ENCODE measurements around the gene LCMT2. TPM values are rescaled to one million over a fixed set of nuclear protein-coding genes. Genes with fewer than 3 reads are reported as not detected.

Gene LCMT2
- 8.7 and 10.7 TPM in 2 replicates for polyA plus RNA-seq (2011; rRNA removed)
- 9.1 and 12.0 TPM in 2 replicates for polyA minus RNA-seq (2011; rRNA and poly(A)+ RNA removed)

GRCh38 chr15:43329960-43330779 is at the start of gene LCMT2:
LCMT2 (minus strand) TSS chr15:43330573; CDS start chr15:43330489, 84 bp downstream.
- ChIA-PET CTCF (interaction anchor here (1.1 kb wide), 1 partner anchor 45 kb away, joined by 4 read pairs; no protein-coding TSS in a partner anchor), POLR2A (no interaction called here)
- H3K36me3 ChIP-seq (ENCODE audit: control insufficient read depth, insufficient read depth, low read length): no peaks in the 10 kb centered on the region
- peak within 1 kb of the TSS; percentile 71 for H3K4me3 ChIP-seq (ENCODE audit: low read depth, low read length)
- H3K27me3 ChIP-seq (ENCODE audit: control insufficient read depth, insufficient read depth, low read length): no peaks in the 10 kb centered on the region
- peak; percentile 67 for DNase-seq (ENCODE audit: low read depth)
- no peak for TF ChIP-seq CTCF (IDR thresholded peaks at IDR 0.05; ENCODE audit: insufficient read depth, low read depth, low read length)

GRCh38 chr15:43378601-43379000 is 48.2 kb upstream of the LCMT2 start:
- ChIA-PET POLR2A (interaction anchor here (0.6 kb wide), 1 partner anchor 371 kb away, joined by 4 read pairs; no protein-coding TSS in a partner anchor), CTCF (interaction anchor here (0.6 to 0.8 kb wide), 2 partner anchors 11 to 955 kb away, joined by 3 read pairs; no protein-coding TSS in a partner anchor)
- no peak for TF ChIP-seq CTCF (IDR thresholded peaks at IDR 0.05; ENCODE audit: insufficient read depth, low read depth, low read length)
- H3K27me3 ChIP-seq (ENCODE audit: control insufficient read depth, insufficient read depth, low read length): no peaks in the 10 kb centered on the region
- H3K36me3 ChIP-seq (ENCODE audit: control insufficient read depth, insufficient read depth, low read length): peaks cover 5% of the 10 kb centered on the region; the same call in 1 of the 2 replicates
- H3K4me3 ChIP-seq (ENCODE audit: low read depth, low read length): no peak overlapping the region
- no peak for DNase-seq (ENCODE audit: low read depth)

- ChIA-PET POLR2A (interaction anchor here (0.6 kb wide), 1 partner anchor 10 kb away, joined by 16 read pairs; no protein-coding TSS in a partner anchor), CTCF (interaction anchor here (0.7 to 1.8 kb wide), 10 partner anchors 11 to 29 kb away, joined by 3 to 10 read pairs (median 4); no protein-coding TSS in a partner anchor)
- Histone ChIP-seq H3K27me3 (ENCODE audit: control insufficient read depth, insufficient read depth, low read length) (no peaks in the 10 kb centered on the region), H3K36me3 (ENCODE audit: control insufficient read depth, insufficient read depth, low read length) (peaks cover 5% of the 10 kb centered on the region; the same call in 1 of the 2 replicates), H3K4me3 (ENCODE audit: low read depth, low read length) (no peak overlapping the region)
- DNase-seq (ENCODE audit: low read depth): no peak
- peak; percentile 87 for TF ChIP-seq CTCF (IDR thresholded peaks at IDR 0.05; ENCODE audit: insufficient read depth, low read depth, low read length)
These were observed 45.8 kb upstream of the LCMT2 start for GRCh38 chr15:43376017-43376705.

GRCh38 chr15:43370975-43371974 is 40.9 kb upstream of the LCMT2 start, which contains the start of the genes TUBGCP4 and ZSCAN29:
TUBGCP4 (plus strand) TSS chr15:43371101; CDS start chr15:43371355, 254 bp downstream.
ZSCAN29 (minus strand) TSS chr15:43371043; CDS start chr15:43369913, 1,130 bp downstream.
- peak within 1 kb of the TSS; percentile 72 for H3K4me3 ChIP-seq (ENCODE audit: low read depth, low read length)
- CTCF ChIA-PET: interaction anchor here (0.6 to 1.4 kb wide), 5 partner anchors 9 to 37 kb away, joined by 3 to 4 read pairs (median 3); no protein-coding TSS in a partner anchor
- no peaks in the 10 kb centered on the region for H3K27me3 ChIP-seq (ENCODE audit: control insufficient read depth, insufficient read depth, low read length)
- POLR2A ChIA-PET: interaction anchor here (0.6 to 0.7 kb wide), 2 partner anchors 139 to 254 kb away, joined by 3 to 6 read pairs; no protein-coding TSS in a partner anchor
- peaks cover 3% of the 10 kb centered on the region for H3K36me3 ChIP-seq (ENCODE audit: control insufficient read depth, insufficient read depth, low read length)
- peak; percentile 44 for TF ChIP-seq CTCF (IDR thresholded peaks at IDR 0.05; ENCODE audit: insufficient read depth, low read depth, low read length)
- no peak for DNase-seq (ENCODE audit: low read depth)

Measured in BJ (cell line).